Epithelial cell of proximal tubule (primary cell): ENCODE data around the gene SLC25A30. TPM values are rescaled to one million over a fixed set of nuclear protein-coding genes. Genes with fewer than 3 reads are reported as not detected.
"Not testable (repeated sequence)": the region's sequence is repeated elsewhere in the genome, so short reads cannot be mapped to it uniquely, and the experiment has no call there.

Experiments used
- DNase-seq: peaks from one replicate; pipeline ENCODE4 v3.0.0-alpha.2; 2011; ENCODE audit warnings: low read depth
- H3K4me3 ChIP-seq: 2 replicates; pipeline ENCODE4 v1.5.1; 2011; ENCODE audit warnings: low read depth, mild to moderate bottlenecking, low read length
- total RNA-seq: library from RNA; depleted of rRNA; stranded (reverse); fragments of >200 nt; gene quantifications from 2 replicates; pipeline ENCODE4 v1.2.3, GENCODE V29; 2015
- TF ChIP-seq, protein P1 (sequence below): conservative IDR thresholded peaks from 2 replicates; pipeline ENCODE4 v1.5.1; 2012; ENCODE audit warnings: low read depth, mild to moderate bottlenecking, low read length

Gene SLC25A30
- total RNA-seq, 1 donor from 2014 or later, result 4.7 TPM

- no peak overlapping the region for H3K4me3 ChIP-seq
- TF ChIP-seq, protein P1, sequence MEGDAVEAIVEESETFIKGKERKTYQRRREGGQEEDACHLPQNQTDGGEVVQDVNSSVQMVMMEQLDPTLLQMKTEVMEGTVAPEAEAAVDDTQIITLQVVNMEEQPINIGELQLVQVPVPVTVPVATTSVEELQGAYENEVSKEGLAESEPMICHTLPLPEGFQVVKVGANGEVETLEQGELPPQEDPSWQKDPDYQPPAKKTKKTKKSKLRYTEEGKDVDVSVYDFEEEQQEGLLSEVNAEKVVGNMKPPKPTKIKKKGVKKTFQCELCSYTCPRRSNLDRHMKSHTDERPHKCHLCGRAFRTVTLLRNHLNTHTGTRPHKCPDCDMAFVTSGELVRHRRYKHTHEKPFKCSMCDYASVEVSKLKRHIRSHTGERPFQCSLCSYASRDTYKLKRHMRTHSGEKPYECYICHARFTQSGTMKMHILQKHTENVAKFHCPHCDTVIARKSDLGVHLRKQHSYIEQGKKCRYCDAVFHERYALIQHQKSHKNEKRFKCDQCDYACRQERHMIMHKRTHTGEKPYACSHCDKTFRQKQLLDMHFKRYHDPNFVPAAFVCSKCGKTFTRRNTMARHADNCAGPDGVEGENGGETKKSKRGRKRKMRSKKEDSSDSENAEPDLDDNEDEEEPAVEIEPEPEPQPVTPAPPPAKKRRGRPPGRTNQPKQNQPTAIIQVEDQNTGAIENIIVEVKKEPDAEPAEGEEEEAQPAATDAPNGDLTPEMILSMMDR, result no peak
- DNase-seq, result no peak
These were observed 15.2 kb upstream of the SLC25A30 start for GRCh38 chr13:45433381-45433790.

DNA sequence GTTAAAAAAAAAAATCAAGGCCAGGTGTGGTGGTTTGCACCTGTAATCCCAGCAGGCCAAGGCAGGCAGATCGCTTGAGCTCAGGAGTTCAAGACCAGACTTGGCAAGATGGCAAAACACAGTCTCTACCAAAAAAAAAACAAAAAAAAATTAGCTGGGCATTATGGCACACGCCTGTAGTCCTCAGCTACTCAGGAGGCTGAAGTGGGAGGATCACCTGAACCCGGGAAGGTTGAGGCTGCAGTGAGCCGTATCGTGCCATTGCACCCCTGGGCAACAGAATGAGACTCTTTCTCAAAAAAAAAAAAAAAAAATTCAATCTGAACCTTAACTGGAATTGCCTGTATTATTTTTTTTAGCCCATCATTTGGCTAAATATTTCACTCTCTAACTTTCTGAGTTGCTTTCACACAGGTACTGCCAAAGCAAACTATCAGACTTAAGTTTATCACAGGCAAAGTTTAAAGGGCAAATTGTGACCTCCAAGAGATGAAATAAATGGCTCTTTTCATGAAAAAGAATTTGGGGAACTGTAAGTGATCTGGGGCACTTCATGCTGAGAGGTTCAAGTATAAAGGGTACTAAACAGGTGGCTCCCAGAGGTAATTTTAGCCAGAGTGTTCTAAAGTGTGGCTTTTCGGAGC is 14.7 kb upstream of the SLC25A30 start:
- TF ChIP-seq, protein P1, result no peak
- H3K4me3 ChIP-seq, result no peak overlapping the region
- no peak for DNase-seq

DNA sequence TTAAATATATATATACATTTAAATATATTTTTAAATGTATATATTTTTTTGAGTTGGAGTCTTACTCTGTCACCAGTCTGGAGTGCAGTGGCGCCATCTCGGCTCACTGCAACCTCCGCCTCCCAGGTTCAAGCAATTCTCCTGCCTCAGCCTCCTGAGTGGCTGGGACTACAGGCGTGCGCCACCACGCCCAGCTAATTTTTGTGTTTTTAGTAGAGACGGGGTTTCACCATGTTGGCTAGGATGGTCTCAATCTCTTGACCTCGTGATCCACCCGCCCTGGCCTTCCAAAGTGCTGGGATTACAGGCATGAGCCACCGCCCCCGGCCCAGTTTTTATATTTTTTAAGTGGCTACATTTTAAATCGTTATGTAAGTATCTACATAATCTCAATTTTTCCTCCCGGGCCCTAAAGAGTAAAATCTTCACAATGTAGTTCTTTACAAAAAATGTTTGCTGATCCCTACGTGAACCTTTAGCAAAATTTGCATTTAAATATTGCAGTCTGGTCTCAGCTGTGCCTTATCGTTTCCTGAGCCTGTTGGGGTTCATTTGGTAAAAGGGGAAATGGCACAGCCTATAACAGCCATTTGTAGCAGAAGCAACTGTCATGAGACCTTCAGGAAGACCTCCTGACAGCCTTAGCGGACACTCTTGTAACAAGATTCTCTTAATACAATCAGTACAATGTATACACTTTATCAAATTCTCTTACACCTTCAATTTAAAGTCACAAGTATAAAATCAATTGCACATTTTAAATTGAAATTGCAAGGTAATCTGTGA is 8.1 kb upstream of the SLC25A30 start:
- not testable (repeated sequence) for DNase-seq, H3K4me3 ChIP-seq

GRCh38 chr13:45422731-45423292 is 4.6 kb upstream of the SLC25A30 start:
- TF ChIP-seq, protein P1, result no peak
- no peak for DNase-seq
- no peak overlapping the region for H3K4me3 ChIP-seq

- DNase-seq, result no peak
- no peak overlapping the region for H3K4me3 ChIP-seq
- TF ChIP-seq, protein P1, result no peak
These were observed 1.8 kb upstream of the SLC25A30 start for GRCh38 chr13:45419945-45420344.

DNA sequence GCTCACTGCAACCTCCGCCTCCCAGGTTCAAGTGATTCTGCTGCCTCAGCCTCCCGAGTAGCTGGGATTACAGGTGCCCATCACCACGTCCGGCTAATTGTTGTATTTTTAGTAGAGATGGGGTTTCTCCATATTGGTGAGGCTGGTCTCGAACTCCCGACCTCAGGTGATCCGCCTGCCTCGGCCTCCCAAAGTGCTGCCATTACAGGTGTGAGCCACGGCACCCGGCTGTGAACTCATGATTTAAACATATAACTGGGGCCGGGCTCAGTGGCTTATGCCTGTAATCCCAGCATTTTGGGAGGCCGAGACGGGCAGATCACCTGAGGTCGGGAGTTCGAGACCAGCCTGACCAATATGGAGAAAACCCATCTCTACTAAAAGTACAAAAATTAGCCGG is 1.2 kb upstream of the SLC25A30 start:
- DNase-seq, result not testable (repeated sequence)

DNA sequence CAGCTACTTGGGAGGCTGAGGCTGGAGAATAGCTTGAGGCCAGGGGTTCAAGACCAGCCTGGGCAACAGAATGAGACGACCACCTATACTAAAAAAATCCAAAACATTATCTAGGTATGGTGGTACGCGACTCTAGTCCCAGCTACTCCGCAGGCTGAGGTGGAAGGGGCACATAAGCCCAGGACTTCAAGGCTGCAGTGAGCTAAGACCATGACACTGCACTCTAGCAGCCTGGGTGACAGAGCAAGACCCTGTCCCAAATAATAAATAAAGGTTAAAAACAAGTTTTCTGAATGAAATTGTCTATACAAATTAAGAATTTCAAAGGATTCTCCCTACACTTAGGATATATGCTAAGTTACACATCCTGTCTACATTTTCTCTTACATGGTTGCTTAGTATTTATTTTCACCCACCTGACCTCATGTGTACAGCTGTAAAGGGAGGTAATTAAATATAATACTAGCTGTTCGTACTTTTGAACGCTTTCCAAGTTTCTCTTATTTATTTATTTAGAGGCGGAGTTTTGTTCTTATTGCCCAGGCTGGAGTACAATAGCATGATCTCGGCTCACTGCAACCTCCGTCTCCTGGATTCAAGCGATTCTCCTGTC is 1.6 kb downstream of the SLC25A30 start:
- peak overlapping the region; percentile 91 for H3K4me3 ChIP-seq
- no peak for DNase-seq
- TF ChIP-seq, protein P1, result no peak

More for the DNA sequence above, 1.2 kb upstream of the SLC25A30 start:
- not testable (repeated sequence) for H3K4me3 ChIP-seq
